ENCODE measurements around the gene MEX3D.

The MEX3D gene

GRCh38 chr19:1518471-1518870 lies 49.7 kb downstream of the MEX3D start:
- no peak for DNase-seq (ENCODE audit: low spot score)

- no peak for DNase-seq (ENCODE audit: low spot score)
Measured at GRCh38 chr19:1516395-1516753, 51.8 kb downstream of the MEX3D start.

GRCh38 chr19:1514986-1515721 lies 53.0 kb downstream of the MEX3D start:
- DNase-seq (ENCODE audit: low spot score): no peak

GRCh38 chr19:1514295-1514661 lies 53.8 kb downstream of the MEX3D start:
- DNase-seq (ENCODE audit: low spot score): no peak

GRCh38 chr19:1513499-1514294 lies 54.4 kb downstream of the MEX3D start:
- peak; percentile 89 for DNase-seq (ENCODE audit: low spot score)

GRCh38 chr19:1512671-1513498 lies 55.2 kb downstream of the MEX3D start, which contains the start of gene ADAMTSL5:
Gene ADAMTSL5, minus strand, starts transcription at chr19:1513019. Its CDS starts 2,076 bp downstream, at chr19:1510943.
- peak; percentile 89 for DNase-seq (ENCODE audit: low spot score)

- DNase-seq (ENCODE audit: low spot score): no peak
Measured at GRCh38 chr19:1511318-1512317, 56.5 kb downstream of the MEX3D start.

- DNase-seq (ENCODE audit: low spot score): no peak
Measured at GRCh38 chr19:1510807-1511206, 57.3 kb downstream of the MEX3D start.

- no peak for DNase-seq (ENCODE audit: low spot score)
Measured at GRCh38 chr19:1510442-1510806, 57.7 kb downstream of the MEX3D start.

GRCh38 chr19:1509602-1510441 lies 58.3 kb downstream of the MEX3D start:
- DNase-seq (ENCODE audit: low spot score): no peak

- no peak for DNase-seq (ENCODE audit: low spot score)
Measured at GRCh38 chr19:1508507-1508856, 59.6 kb downstream of the MEX3D start.

- peak; percentile 99 for DNase-seq (ENCODE audit: low spot score)
Measured at GRCh38 chr19:1507763-1508506, 60.2 kb downstream of the MEX3D start.

- DNase-seq (ENCODE audit: low spot score): no peak
Measured at GRCh38 chr19:1507192-1507660, 60.9 kb downstream of the MEX3D start.

GRCh38 chr19:1505991-1506881 lies 61.9 kb downstream of the MEX3D start:
- no peak for DNase-seq (ENCODE audit: low spot score)

- DNase-seq (ENCODE audit: low spot score): no peak
Measured at GRCh38 chr19:1505012-1505411, 63.1 kb downstream of the MEX3D start.
